Brain microvascular endothelial cell (primary cell): ENCODE results near the gene RABGAP1.

ENCODE experiments used
- DNase-seq: peaks from one replicate; pipeline ENCODE4 v3.0.0-alpha.2; 2020
- H3K27ac ChIP-seq: fragments of 250-450 bp; sonication (Bioruptor Pico); 2 replicates; pipeline ENCODE4 v1.5.1; 2020; ENCODE audit warnings: mild to moderate bottlenecking, moderate library complexity
- H3K27me3 ChIP-seq: fragments of 250-450 bp; sonication (Bioruptor Pico); replicated peaks from 2 replicates; pipeline ENCODE4 v1.5.1; 2020; ENCODE audit warnings: mild to moderate bottlenecking
- H3K36me3 ChIP-seq: fragments of 250-450 bp; sonication (Bioruptor Pico); replicated peaks from 2 replicates; pipeline ENCODE4 v1.5.1; 2020; ENCODE audit warnings: mild to moderate bottlenecking
- H3K4me3 ChIP-seq: 2 replicates; pipeline ENCODE4 v1.5.1; 2011; ENCODE audit warnings: low read depth, mild to moderate bottlenecking, control low read depth, low read length, moderate library complexity
- in situ Hi-C: cut with HindIII; loops from 2 replicates; pipeline ENCODE4 v1.10.0; 2017; ENCODE audit warnings: low sequenced_read_pairs, low pct_ligation_motif_present
- TF ChIP-seq, protein P1 (sequence below): IDR thresholded peaks from 2 replicates; pipeline ENCODE4 v1.5.1; 2011; ENCODE audit warnings: low read depth, mild to moderate bottlenecking, moderate library complexity, low read length, control low read depth, inconsistent platforms; ENCODE audit errors: missing control alignments

RABGAP1 gene

GRCh38 chr9:123120131-123120530 lies 179.3 kb downstream of the RABGAP1 start:
- DNase-seq, result no peak
- in situ Hi-C loops, result loop anchor here (25.0 kb wide), 1 partner anchor 217 kb away; no protein-coding TSS in a partner anchor
- H3K27me3 ChIP-seq, result no peaks in the 10 kb centered on the region
- H3K4me3 ChIP-seq, result no peak overlapping the region
- H3K27ac ChIP-seq, result no peak overlapping the region
- TF ChIP-seq, protein P1, sequence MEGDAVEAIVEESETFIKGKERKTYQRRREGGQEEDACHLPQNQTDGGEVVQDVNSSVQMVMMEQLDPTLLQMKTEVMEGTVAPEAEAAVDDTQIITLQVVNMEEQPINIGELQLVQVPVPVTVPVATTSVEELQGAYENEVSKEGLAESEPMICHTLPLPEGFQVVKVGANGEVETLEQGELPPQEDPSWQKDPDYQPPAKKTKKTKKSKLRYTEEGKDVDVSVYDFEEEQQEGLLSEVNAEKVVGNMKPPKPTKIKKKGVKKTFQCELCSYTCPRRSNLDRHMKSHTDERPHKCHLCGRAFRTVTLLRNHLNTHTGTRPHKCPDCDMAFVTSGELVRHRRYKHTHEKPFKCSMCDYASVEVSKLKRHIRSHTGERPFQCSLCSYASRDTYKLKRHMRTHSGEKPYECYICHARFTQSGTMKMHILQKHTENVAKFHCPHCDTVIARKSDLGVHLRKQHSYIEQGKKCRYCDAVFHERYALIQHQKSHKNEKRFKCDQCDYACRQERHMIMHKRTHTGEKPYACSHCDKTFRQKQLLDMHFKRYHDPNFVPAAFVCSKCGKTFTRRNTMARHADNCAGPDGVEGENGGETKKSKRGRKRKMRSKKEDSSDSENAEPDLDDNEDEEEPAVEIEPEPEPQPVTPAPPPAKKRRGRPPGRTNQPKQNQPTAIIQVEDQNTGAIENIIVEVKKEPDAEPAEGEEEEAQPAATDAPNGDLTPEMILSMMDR, result no peak
- no peaks in the 10 kb centered on the region for H3K36me3 ChIP-seq

DNA sequence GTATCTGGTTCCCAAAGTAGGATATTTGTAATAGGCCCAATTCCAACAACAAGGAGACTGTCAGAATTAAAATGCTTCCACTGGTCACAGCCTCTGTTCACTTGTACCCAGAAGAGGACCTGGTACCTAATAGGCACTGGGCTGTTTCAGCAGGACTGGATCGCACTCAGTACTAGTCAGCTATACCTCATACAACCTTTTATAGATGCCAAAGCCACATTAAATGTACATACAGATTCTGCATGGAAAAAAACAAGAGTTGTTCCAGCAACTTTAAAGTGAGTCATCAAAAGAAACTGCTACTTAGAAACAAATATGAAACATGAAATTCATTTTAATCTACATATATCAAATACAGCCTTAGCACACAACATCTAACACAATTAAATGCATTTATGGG lies 180.1 kb downstream of the RABGAP1 start:
- H3K27me3 ChIP-seq, result no peaks in the 10 kb centered on the region
- no peak overlapping the region for H3K27ac ChIP-seq
- H3K36me3 ChIP-seq, result no peaks in the 10 kb centered on the region
- in situ Hi-C loops, result loop anchor here (25.0 kb wide), 1 partner anchor 216 kb away; no protein-coding TSS in a partner anchor
- no peak overlapping the region for H3K4me3 ChIP-seq
- TF ChIP-seq, protein P1, result no peak
- DNase-seq, result no peak

DNA sequence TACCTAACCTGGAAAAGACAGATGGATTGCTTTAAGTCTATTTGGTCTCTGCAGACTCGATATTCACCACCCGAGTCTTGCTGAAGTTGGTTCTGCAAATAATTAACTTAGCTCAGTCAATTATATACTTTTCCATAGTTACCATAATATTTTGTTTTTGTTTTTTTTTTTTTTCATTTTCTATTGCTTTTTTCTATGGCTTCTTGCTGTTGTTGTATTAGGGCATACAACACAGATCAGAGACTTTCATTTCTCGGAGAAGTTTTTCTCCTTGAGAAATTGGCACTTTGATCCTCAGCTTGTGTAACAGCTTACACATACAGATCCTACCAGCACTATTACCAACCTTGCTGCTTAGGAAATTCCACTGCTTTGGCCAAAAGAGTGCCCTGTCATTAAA lies 180.6 kb downstream of the RABGAP1 start:
- no peak for DNase-seq
- in situ Hi-C loops, result loop anchor here (25.0 kb wide), 1 partner anchor 216 kb away; no protein-coding TSS in a partner anchor
- TF ChIP-seq, protein P1, result no peak
- Histone ChIP-seq H3K27me3 (no peaks in the 10 kb centered on the region), H3K27ac (no peak overlapping the region), H3K36me3 (no peaks in the 10 kb centered on the region), H3K4me3 (no peak overlapping the region)

DNA sequence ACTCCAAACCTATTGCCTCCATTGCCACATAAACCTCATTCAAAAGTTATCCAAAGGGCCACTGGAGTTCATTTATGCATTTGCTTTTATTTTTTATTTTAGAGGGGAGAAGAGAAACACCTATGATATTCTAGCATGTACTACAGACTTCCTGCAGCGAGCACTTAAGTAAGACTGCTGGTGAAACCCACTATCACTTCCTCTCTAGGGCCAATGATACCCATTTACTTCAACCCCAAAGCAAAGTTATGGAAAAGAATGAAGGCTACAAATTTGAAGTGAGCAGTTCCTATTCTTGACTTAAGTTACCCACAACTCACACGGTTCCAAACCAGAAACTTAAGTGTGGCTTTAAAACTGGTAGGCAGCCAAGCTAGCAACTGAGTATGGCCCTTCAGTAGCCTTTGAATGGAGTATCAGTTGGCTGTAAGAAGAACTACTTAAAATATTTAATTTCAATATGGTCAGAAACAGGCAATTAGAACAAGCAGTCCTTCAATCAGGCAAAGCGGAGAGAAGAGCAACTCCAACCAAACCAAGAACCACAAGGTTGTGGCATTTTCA lies 186.8 kb downstream of the RABGAP1 start:
- TF ChIP-seq, protein P1, result no peak
- Histone ChIP-seq H3K4me3 (no peak overlapping the region), H3K36me3 (no peaks in the 10 kb centered on the region), H3K27ac (no peak overlapping the region), H3K27me3 (no peaks in the 10 kb centered on the region)
- no peak for DNase-seq
- in situ Hi-C loops, result no loop called here

GRCh38 chr9:123128591-123128990 lies 187.8 kb downstream of the RABGAP1 start:
- TF ChIP-seq, protein P1, result no peak
- in situ Hi-C loops, result no loop called here
- no peaks in the 10 kb centered on the region for H3K27me3 ChIP-seq
- no peak overlapping the region for H3K4me3 ChIP-seq
- H3K27ac ChIP-seq, result no peak overlapping the region
- DNase-seq, result no peak
- H3K36me3 ChIP-seq, result no peaks in the 10 kb centered on the region

DNA sequence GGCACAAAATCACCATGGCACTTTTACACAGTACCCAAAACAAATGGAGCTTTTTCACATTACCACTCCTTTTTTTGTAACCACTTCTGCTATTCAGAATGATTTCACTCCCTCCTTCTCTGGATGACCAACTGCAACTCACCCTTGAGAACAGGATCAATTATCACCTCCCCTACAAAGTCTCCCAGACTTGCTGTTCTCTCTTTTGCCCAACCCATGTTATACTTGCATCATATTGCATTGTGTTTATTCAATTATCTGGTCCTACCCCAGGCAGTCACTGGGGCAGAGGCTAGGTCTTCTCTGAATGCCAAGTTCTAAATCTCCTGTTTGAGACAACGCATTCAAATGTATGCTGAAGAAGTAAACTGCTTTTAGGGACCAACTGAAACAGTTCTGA lies 188.6 kb downstream of the RABGAP1 start:
- Histone ChIP-seq H3K4me3 (no peak overlapping the region), H3K27ac (no peak overlapping the region), H3K27me3 (no peaks in the 10 kb centered on the region), H3K36me3 (no peaks in the 10 kb centered on the region)
- TF ChIP-seq, protein P1, result no peak
- no peak for DNase-seq
- in situ Hi-C loops, result no loop called here
